IMR-90 (cell line): ENCODE data around the gene RSRC1. TPM values are rescaled to one million over a fixed set of nuclear protein-coding genes. Genes with fewer than 3 reads are reported as not detected.

ENCODE experiments used
- ATAC-seq: fragments of 200-7000 bp; cut with Tn5 transposase; 2 replicates; pipeline ENCODE4 v1.9.1; 2020; ENCODE audit warnings: low read depth, mild to moderate bottlenecking, moderate library complexity
- Bru-seq: library from RNA; stranded (reverse); fragments of 400-500 nt; gene quantifications from one replicate; lab custom pipeline; 2021; lab: Mats Ljungman, UMichigan
- BruChase-seq, 2 experiments: library from RNA; stranded (reverse); fragments of 400-500 nt; gene quantifications; one replicate each; lab custom pipeline; 2021; lab: Mats Ljungman, UMichigan
- BruUV-seq: library from RNA; stranded (reverse); fragments of 400-500 nt; replicated peaks from 2 replicates; lab custom pipeline; 2021; lab: Mats Ljungman, UMichigan
- CTCF ChIA-PET: fragments of 300-600 bp; formaldehyde crosslinking; extraction: SDS; loops from one replicate; lab custom pipeline; 2021; ENCODE audit warnings: antibody characterized with exemption; lab: Yijun Ruan, JAX
- POLR2A ChIA-PET: fragments of 300-600 bp; sonication (Branson Sonifier 250); formaldehyde crosslinking; loops from one replicate; lab custom pipeline; 2022; ENCODE audit warnings: antibody characterized with exemption; ENCODE audit not compliant: unreplicated experiment; lab: Charles Lee
- DNase-seq: peaks from one replicate; pipeline ENCODE4 v3.0.0; 2013
- H2AFZ ChIP-seq: replicated peaks from 2 replicates; pipeline ENCODE3; 2013; ENCODE audit warnings: low read length, mild to moderate bottlenecking; ENCODE audit not compliant: poor library complexity
- H2AK5ac ChIP-seq: 2 replicates; pipeline ENCODE4 v1.6.1; 2013; ENCODE audit warnings: low read depth, low read length, inconsistent platforms
- H2AK9ac ChIP-seq: replicated peaks from 2 replicates; pipeline ENCODE3; 2013; ENCODE audit warnings: mild to moderate bottlenecking, low read depth, low read length, moderate library complexity; ENCODE audit not compliant: poor library complexity
- H2BK120ac ChIP-seq: 2 replicates; pipeline ENCODE4 v1.6.1; 2013; ENCODE audit warnings: low read depth, low read length, inconsistent platforms
- H2BK15ac ChIP-seq: 3 replicates; pipeline ENCODE4 v1.6.1; 2013; ENCODE audit warnings: low read depth, low read length, inconsistent platforms
- H2BK20ac ChIP-seq: 2 replicates; pipeline ENCODE4 v1.6.1; 2013; ENCODE audit warnings: low read depth, mild to moderate bottlenecking, inconsistent platforms, low read length, moderate library complexity
- H2BK5ac ChIP-seq: 2 replicates; pipeline ENCODE4 v1.6.1; 2013; ENCODE audit warnings: mild to moderate bottlenecking, low read depth, low read length, inconsistent platforms; ENCODE audit not compliant: poor library complexity, severe bottlenecking
- H3K14ac ChIP-seq: replicated peaks from 2 replicates; pipeline ENCODE4 v1.6.1; 2013; ENCODE audit warnings: low read depth, low read length, inconsistent platforms
- H3K18ac ChIP-seq: 2 replicates; pipeline ENCODE4 v1.6.1; 2013; ENCODE audit warnings: low read depth, low read length, control low read depth
- H3K23ac ChIP-seq: 2 replicates; pipeline ENCODE4 v1.6.1; 2013; ENCODE audit warnings: low read depth, low read length, inconsistent platforms
- H3K27ac ChIP-seq: 2 replicates; pipeline ENCODE4 v1.5.1; 2013; ENCODE audit warnings: mild to moderate bottlenecking, control low read depth, low read length; ENCODE audit not compliant: insufficient read depth
- H3K27me3 ChIP-seq: 2 replicates; pipeline ENCODE4 v1.6.1; 2013; ENCODE audit warnings: low read length; ENCODE audit not compliant: control insufficient read depth, insufficient read depth
- H3K36me3 ChIP-seq: 2 replicates; pipeline ENCODE4 v1.6.1; 2013; ENCODE audit warnings: low read length, mixed read lengths; ENCODE audit not compliant: control insufficient read depth, insufficient read depth
- H3K4ac ChIP-seq: 2 replicates; pipeline ENCODE4 v1.6.1; 2013; ENCODE audit warnings: low read depth, low read length, inconsistent platforms
- H3K4me1 ChIP-seq: 2 replicates; pipeline ENCODE4 v1.6.1; 2013; ENCODE audit warnings: low read length, mixed read lengths; ENCODE audit not compliant: control insufficient read depth, insufficient read depth
- H3K4me2 ChIP-seq: 2 replicates; pipeline ENCODE4 v1.6.1; 2013; ENCODE audit warnings: low read depth, mild to moderate bottlenecking, control low read depth, low read length, moderate library complexity
- H3K4me3 ChIP-seq: 2 replicates; pipeline ENCODE4 v1.5.1; 2013; ENCODE audit warnings: low read depth, mild to moderate bottlenecking, control low read depth, low read length, moderate library complexity; ENCODE audit not compliant: insufficient read depth
- H3K56ac ChIP-seq: 2 replicates; pipeline ENCODE4 v1.6.1; 2013; ENCODE audit warnings: low read length, inconsistent platforms; ENCODE audit not compliant: insufficient read depth; ENCODE audit errors: extremely low read depth
- H3K79me1 ChIP-seq, 2 experiments: 2 replicates each; pipeline ENCODE4 v1.6.1; 2013; ENCODE audit warnings: low read length in 2 of 2, inconsistent platforms in 1 of 2, low read depth in 1 of 2
- H3K9ac ChIP-seq: 2 replicates; pipeline ENCODE4 v1.6.1; 2013; ENCODE audit warnings: low read depth, low read length, control low read depth
- H3K9me1 ChIP-seq: 2 replicates; pipeline ENCODE4 v1.6.1; 2013; ENCODE audit warnings: low read length, inconsistent platforms; ENCODE audit not compliant: insufficient read depth
- H3K9me3 ChIP-seq: 2 replicates; pipeline ENCODE4 v1.6.1; 2013; ENCODE audit warnings: low read length; ENCODE audit not compliant: control insufficient read depth, insufficient read depth
- H4K20me1 ChIP-seq: 2 replicates; pipeline ENCODE4 v1.6.1; 2013; ENCODE audit warnings: low read length, inconsistent platforms; ENCODE audit not compliant: insufficient read depth
- H4K5ac ChIP-seq: 2 replicates; pipeline ENCODE4 v1.6.1; 2013; ENCODE audit warnings: mild to moderate bottlenecking, low read depth, low read length, control low read depth
- H4K8ac ChIP-seq, 2 experiments: 2 replicates each; pipeline ENCODE4 v1.6.1; 2013; ENCODE audit warnings: low read depth in 2 of 2, low read length in 2 of 2, control low read depth in 1 of 2, inconsistent platforms in 1 of 2
- H4K91ac ChIP-seq: 2 replicates; pipeline ENCODE4 v1.6.1; 2013; ENCODE audit warnings: low read depth, low read length, inconsistent platforms; ENCODE audit not compliant: insufficient read depth
- BHLHE40 ChIP-seq: fragments of 150-350 bp; IDR thresholded peaks from 2 replicates; pipeline ENCODE4 v1.6.1; 2016; ENCODE audit warnings: mild to moderate bottlenecking, low read depth, low read length
- CEBPB ChIP-seq: IDR thresholded peaks from 2 replicates; pipeline ENCODE4 v1.6.1; 2012; ENCODE audit warnings: low read depth, low read length, improper control_type of control experiment
- CHD1 ChIP-seq: IDR thresholded peaks from 2 replicates; pipeline ENCODE4 v1.6.1; 2012; ENCODE audit warnings: low read depth, low read length, improper control_type of control experiment
- ELK1 ChIP-seq: fragments of 150-350 bp; IDR thresholded peaks from 2 replicates; pipeline ENCODE4 v1.6.1; 2016; ENCODE audit warnings: low read depth, mild to moderate bottlenecking, low read length, moderate library complexity, borderline replicate concordance
- MXI1 ChIP-seq: IDR thresholded peaks from 2 replicates; pipeline ENCODE4 v1.6.1; 2012; ENCODE audit warnings: low read depth, mild to moderate bottlenecking, low read length, moderate library complexity, borderline replicate concordance
- POLR2A ChIP-seq: IDR thresholded peaks from 2 replicates; pipeline ENCODE4 v1.6.1; 2012; ENCODE audit warnings: mild to moderate bottlenecking, low read depth, low read length
- RAD21 ChIP-seq: IDR thresholded peaks from 2 replicates; pipeline ENCODE4 v1.6.1; 2012; ENCODE audit warnings: low read length, improper control_type of control experiment
- SMC3 ChIP-seq: fragments of 150-350 bp; IDR thresholded peaks from 2 replicates; pipeline ENCODE4 v1.6.1; 2016; ENCODE audit warnings: low read depth, mild to moderate bottlenecking, antibody characterized with exemption, low read length, moderate library complexity
- USF2 ChIP-seq: fragments of 150-350 bp; IDR thresholded peaks from 2 replicates; pipeline ENCODE4 v1.6.1; 2017; ENCODE audit warnings: mild to moderate bottlenecking, antibody characterized with exemption, low read length, low read depth
- WGBS, 2 experiments: methylation state at CpG; one replicate each; pipeline versions ENCODE4 v1.1.5 to v1.1.7; 2013; ENCODE audit warnings: missing lambda C conversion rate in 2 of 2; ENCODE audit not compliant: insufficient read length in 1 of 2; ENCODE audit errors: extremely low coverage in 2 of 2; 5-methylcytosine and 5-hydroxymethylcytosine counted together
- dilution Hi-C: fragments of 300-500 bp; cut with HindIII; formaldehyde crosslinking; loops from one replicate; pipeline ENCODE4 v1.14.3; 2018; ENCODE audit warnings: low sequenced_read_pairs; ENCODE audit not compliant: unreplicated experiment
- in situ Hi-C: fragments of 300-500 bp; cut with MboI; formaldehyde crosslinking; loops from 3 replicates; pipeline ENCODE4 v1.14.3; 2019; ENCODE audit warnings: low sequenced_read_pairs, inconsistent platforms, mixed read lengths
- intact Hi-C: fragments of 100-400 bp; cut with micrococcal nuclease; formaldehyde crosslinking; loops from 2 replicates; pipeline ENCODE4 v1.10.0; 2022
- long read RNA-seq: library from polyadenylated mRNA; unstranded; transcript quantifications from one replicate; pipeline ENCODE4 v2.0.0, GENCODE V29; 2021; ENCODE audit not compliant: unreplicated experiment
- polyA plus RNA-seq, 3 experiments: library from polyadenylated mRNA; depleted of rRNA; stranded (reverse); fragments of >200 nt; gene quantifications; 2 replicates each; pipeline ENCODE4 v1.2.3, GENCODE V29; 2012; ENCODE audit warnings: low replicate concordance in 1 of 3
- total RNA-seq: library from RNA; depleted of rRNA; stranded (reverse); fragments of >200 nt; gene quantifications from 2 replicates; pipeline ENCODE4 v1.2.3, GENCODE V29; 2012; rRNA removed
- TF ChIP-seq, protein P1 (sequence below): conservative IDR thresholded peaks from 2 replicates; pipeline ENCODE4 v1.5.1; 2012; ENCODE audit warnings: mild to moderate bottlenecking, low read depth, low read length, improper control_type of control experiment

The RSRC1 gene
- total RNA-seq (41.8 and 71.7 TPM in 2 replicates), polyA plus RNA-seq (2012; rRNA removed) (3.8 and 4.5 TPM in 2 replicates), Bru-seq, nascent RNA (percentile 67 among the genes with signal in this experiment), BruChase-seq, experiment 1, labeled RNA remaining after a 6-hour chase (percentile 50 among the genes with signal in this experiment), BruChase-seq, experiment 2, labeled RNA remaining after a 2-hour chase (percentile 57 among the genes with signal in this experiment)
- polyA plus RNA-seq (2012; cell fraction: cytosol; rRNA removed): 0.28 and 0.63 TPM in 2 replicates
- 0.42 and 2.3 TPM in 2 replicates for polyA plus RNA-seq (2012; cell fraction: nucleus; rRNA removed; ENCODE audit: low replicate concordance)
- long read RNA-seq, partial matches to known transcripts: 7 of 15 reads
- long read RNA-seq, other reads (novel, unspliced or antisense): 5 of 15 reads

DNA sequence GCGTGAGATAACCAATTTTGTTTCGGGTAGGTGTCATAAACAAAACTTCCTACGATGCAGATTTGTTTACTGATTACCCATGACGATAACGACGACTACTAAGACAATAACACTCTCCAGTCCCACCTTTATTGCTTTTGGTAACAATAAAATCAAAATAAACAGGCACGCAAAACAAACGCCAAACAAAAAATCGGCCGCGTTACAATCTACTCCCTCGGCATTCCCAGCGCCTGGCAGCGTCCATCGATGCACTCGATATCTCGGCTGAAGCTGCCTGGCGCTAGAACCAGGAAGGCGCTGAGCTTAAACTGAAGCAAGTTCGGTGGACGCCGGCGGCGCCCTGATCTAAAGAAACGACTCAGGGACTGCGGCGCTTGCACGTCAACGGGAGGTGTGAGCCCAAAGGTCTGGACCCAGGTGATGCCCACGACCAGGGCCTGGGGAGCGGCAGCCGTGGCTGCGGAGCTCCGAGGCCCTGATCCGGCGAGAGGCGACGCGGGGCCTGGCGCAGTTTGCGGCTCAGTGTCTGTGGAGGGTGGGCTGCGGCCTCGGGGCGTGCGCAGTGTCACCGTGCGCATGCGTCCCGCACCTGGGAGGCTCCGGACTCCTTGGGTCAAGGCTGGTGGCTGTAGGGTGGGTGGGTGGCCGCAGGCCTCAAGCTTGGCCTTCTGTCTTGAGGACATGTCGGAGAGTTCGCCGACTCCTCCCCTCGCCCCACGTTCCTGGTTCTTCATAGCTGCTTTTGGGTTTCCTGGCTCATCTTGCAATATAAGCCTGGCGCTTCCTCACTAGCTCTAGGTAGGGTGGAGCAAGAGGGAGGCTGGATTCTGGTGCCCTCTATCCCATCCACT lies at the start of gene RSRC1:
RSRC1 (plus strand) TSS at position 286 of the 854 bp plus-strand sequence. CDS start 12,016 bp downstream, outside the sequence.
- no peaks in the 10 kb centered on the region for H3K36me3 ChIP-seq
- H2BK20ac ChIP-seq: no peak within 1 kb of the TSS
- peak within 1 kb of the TSS; percentile 74 for H3K9ac ChIP-seq
- ChIA-PET CTCF (interaction anchor here (0.7 to 1.5 kb wide), 4 partner anchors 11 to 324 kb away, joined by 3 to 4 read pairs (median 3); no protein-coding TSS in a partner anchor), POLR2A (interaction anchor here (0.6 to 1.0 kb wide), 6 partner anchors 9 to 579 kb away, joined by 3 to 12 read pairs (median 4); no protein-coding TSS in a partner anchor)
- H2AK5ac ChIP-seq: no peak within 1 kb of the TSS
- H2BK120ac ChIP-seq: peak within 1 kb of the TSS; percentile 38; the same call in 1 of the 2 replicates
- H3K56ac ChIP-seq: peak within 1 kb of the TSS; percentile 55
- H2BK15ac ChIP-seq: no peak within 1 kb of the TSS; the same call in 2 of the 3 replicates
- no peaks in the 10 kb centered on the region for H3K9me1 ChIP-seq
- peak; percentile 89 for DNase-seq
- dilution Hi-C loops (no loop called here), intact Hi-C loops (loop anchor here (5.0 to 10.0 kb wide), 5 partner anchors 52 to 578 kb away; partner anchors contain the start of gene GFM1), in situ Hi-C loops (loop anchor here (25.0 kb wide), 1 partner anchor 677 kb away; no protein-coding TSS in a partner anchor)
- H2AK9ac ChIP-seq: peak within 1 kb of the TSS; percentile 8
- peaks cover 2% of the 10 kb centered on the region; the same call in 1 of the 2 replicates for H3K4me1 ChIP-seq
- H3K4me2 ChIP-seq: peak within 1 kb of the TSS; percentile 87
- 0 out of 2 replicates have a peak, but pooled peaks cover 5% of the 10 kb centered on the region for H4K20me1 ChIP-seq
- no peaks in the 10 kb centered on the region for H3K9me3 ChIP-seq
- H3K4ac ChIP-seq: peak within 1 kb of the TSS; percentile 51
- peak within 1 kb of the TSS; percentile 6; the same call in 1 of the 2 replicates for H3K14ac ChIP-seq
- peak within 1 kb of the TSS; percentile 53 for H4K91ac ChIP-seq
- peak within 1 kb of the TSS; percentile 13; the same call in 1 of the 2 replicates for H3K23ac ChIP-seq
- peaks cover 11 to 14% of the 10 kb centered on the region in 2 experiments; a peak in 3 of 4 replicates for H3K79me1 ChIP-seq
- peak within 1 kb of the TSS; percentile 96 for H2AFZ ChIP-seq
- H4K8ac ChIP-seq: peak within 1 kb of the TSS; percentile 37 to 87; a peak in 3 of 4 replicates
- BruUV-seq: no TSS peak
- peak within 1 kb of the TSS; percentile 78 for H3K27ac ChIP-seq
- 0% methylated on average over 33 of the region's 57 CpGs; no CpG with 5 or more reads in 1 of the 2 experiments for WGBS, 2 experiments
- peak within 1 kb of the TSS; percentile 77 for H4K5ac ChIP-seq
- H3K27me3 ChIP-seq: peaks cover 33% of the 10 kb centered on the region
- H3K4me3 ChIP-seq: peak within 1 kb of the TSS; percentile 85
- peak within 1 kb of the TSS; percentile 61 for H2BK5ac ChIP-seq
- H3K18ac ChIP-seq: peak within 1 kb of the TSS; percentile 22
- ATAC-seq: peak; percentile 78
- TF ChIP-seq ELK1 (no peak), MXI1 (0 out of 2 replicates have a peak, but pooled peaks have one; percentile 63), RAD21 (peak; percentile 13; the same call in 1 of the 2 replicates), USF2 (no peak), CEBPB (no peak), POLR2A (peak; percentile 50; the same call in 1 of the 2 replicates), BHLHE40 (no peak), SMC3 (no peak), CHD1 (no peak)
- TF ChIP-seq, protein P1, sequence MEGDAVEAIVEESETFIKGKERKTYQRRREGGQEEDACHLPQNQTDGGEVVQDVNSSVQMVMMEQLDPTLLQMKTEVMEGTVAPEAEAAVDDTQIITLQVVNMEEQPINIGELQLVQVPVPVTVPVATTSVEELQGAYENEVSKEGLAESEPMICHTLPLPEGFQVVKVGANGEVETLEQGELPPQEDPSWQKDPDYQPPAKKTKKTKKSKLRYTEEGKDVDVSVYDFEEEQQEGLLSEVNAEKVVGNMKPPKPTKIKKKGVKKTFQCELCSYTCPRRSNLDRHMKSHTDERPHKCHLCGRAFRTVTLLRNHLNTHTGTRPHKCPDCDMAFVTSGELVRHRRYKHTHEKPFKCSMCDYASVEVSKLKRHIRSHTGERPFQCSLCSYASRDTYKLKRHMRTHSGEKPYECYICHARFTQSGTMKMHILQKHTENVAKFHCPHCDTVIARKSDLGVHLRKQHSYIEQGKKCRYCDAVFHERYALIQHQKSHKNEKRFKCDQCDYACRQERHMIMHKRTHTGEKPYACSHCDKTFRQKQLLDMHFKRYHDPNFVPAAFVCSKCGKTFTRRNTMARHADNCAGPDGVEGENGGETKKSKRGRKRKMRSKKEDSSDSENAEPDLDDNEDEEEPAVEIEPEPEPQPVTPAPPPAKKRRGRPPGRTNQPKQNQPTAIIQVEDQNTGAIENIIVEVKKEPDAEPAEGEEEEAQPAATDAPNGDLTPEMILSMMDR: no peak
